Measurements from ENCODE around the gene MTHFSD. TPM values are rescaled to one million over a fixed set of nuclear protein-coding genes. Genes with fewer than 3 reads are reported as not detected.

MTHFSD gene
- total and polyA plus RNA-seq, 2 of the 8 experiments (the other 6 are each of a cell fraction or from before 2014, with no cell fraction given), result 7.1 to 9.8 TPM

DNA sequence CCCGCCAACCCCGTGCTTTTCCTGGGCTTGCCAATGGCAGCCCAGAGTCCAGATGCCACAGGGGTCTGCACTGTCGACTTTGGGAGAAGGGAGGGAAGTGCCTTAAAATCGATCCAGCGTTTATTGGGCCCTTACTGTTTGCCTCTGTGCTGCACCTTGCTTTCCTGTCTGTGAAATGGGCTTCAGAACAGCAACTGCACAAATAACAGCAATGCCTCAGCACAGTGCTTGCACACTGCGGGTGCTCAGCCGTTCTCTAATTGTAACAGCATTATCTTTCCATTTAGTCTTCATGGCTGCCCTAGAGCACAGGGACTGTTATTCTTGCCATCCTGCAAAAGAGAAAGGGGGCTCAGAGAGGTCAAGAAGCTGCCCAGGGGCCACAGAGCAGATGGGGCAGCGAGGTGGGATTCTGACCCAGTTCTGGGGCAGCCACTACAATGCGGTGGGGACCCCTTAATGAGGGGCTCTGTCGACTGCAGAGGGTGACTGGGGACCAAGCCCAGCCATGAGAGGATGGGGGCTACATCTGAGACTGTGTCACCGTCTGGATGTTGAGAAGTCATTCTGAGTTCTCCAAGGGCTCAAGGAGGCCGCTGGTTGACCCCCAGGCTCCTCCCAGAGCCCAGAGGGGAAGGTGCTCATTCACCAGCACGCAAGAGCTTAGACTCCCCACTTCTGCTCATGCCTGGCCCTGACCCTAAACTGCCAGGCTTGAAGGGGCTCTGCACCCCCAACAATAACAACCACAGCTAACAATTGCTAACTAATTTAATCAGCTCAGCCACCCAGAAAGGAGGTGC is 54.1 kb downstream of the MTHFSD start:
- H2BK20ac ChIP-seq (ENCODE audit: low read length), result 0 out of 2 replicates have a peak overlapping the region, but pooled peaks have one; percentile 72
- CTCF ChIA-PET (ENCODE audit: partially characterized antibody), result interaction anchor here (0.6 to 2.1 kb wide), 5 partner anchors 11 to 428 kb away, joined by 3 to 16 read pairs (median 3); no protein-coding TSS in a partner anchor
- no peak overlapping the region for H2AFZ ChIP-seq (ENCODE audit: low read length)
- no peak overlapping the region for H3K4me3 ChIP-seq (ENCODE audit: extremely low read depth in 1 of 4, insufficient read depth in 2 of 4, low read depth in 3 of 4, low read length in 4 of 4)
- no peak overlapping the region for H3K27ac ChIP-seq (ENCODE audit: low read depth, low read length)
- POLR2A ChIA-PET (ENCODE audit: partially characterized antibody), result interaction anchor here (1.1 to 1.5 kb wide), 2 partner anchors 12 to 15 kb away, joined by 3 to 4 read pairs; no protein-coding TSS in a partner anchor
- H3K23me2 ChIP-seq (ENCODE audit: low read depth, low read length), result no peaks in the 10 kb centered on the region; the same call in 1 of the 2 replicates
- no peak overlapping the region for H3K14ac ChIP-seq (ENCODE audit: insufficient read length)
- peaks cover 98 to 100% (median 99%) of the 10 kb centered on the region in 4 experiments for H3K27me3 ChIP-seq (replicated peaks in 1 of 4; ENCODE audit: control insufficient read depth in 3 of 4, extremely low read depth in 1 of 4, insufficient read depth in 3 of 4, low read length in 3 of 4)
- no peak overlapping the region for H4K8ac ChIP-seq (ENCODE audit: extremely low read depth, insufficient read depth, low read length)
- 14% methylated on average over 12 of the region's 13 CpGs; no CpG with 5 or more reads in 1 of the 2 experiments for WGBS, 2 experiments (ENCODE audit: extremely low coverage in 1 of 2, insufficient coverage in 1 of 2, insufficient read length in 1 of 2, insufficient replicate concordance in 2 of 2, low coverage in 1 of 2, low lambda C conversion rate in 2 of 2, missing lambda C conversion rate in 1 of 2)
- peaks cover 40 to 45% of the 10 kb centered on the region in 2 experiments for H4K20me1 ChIP-seq (replicated peaks in 1 of 2; ENCODE audit: control insufficient read depth in 1 of 2, insufficient read depth in 2 of 2, low read length in 2 of 2)
- H3K4ac ChIP-seq (replicated peaks; ENCODE audit: insufficient read length, low read depth, low read length), result no peak overlapping the region
- no peak for DNase-seq (ENCODE audit: low read depth in 1 of 2, low spot score in 2 of 2)
- peaks cover 0 to 4% (median 0%) of the 10 kb centered on the region in 4 experiments; a peak in 1 of 8 replicates for H3K36me3 ChIP-seq (ENCODE audit: control insufficient read depth in 2 of 4, insufficient read depth in 4 of 4, low read length in 3 of 4)
- H3K79me1 ChIP-seq (ENCODE audit: low read depth, low read length), result peaks cover 2% of the 10 kb centered on the region
- TF ChIP-seq SP4 (IDR thresholded peaks at IDR 0.05; ENCODE audit: low read length) (no peak), ASH2L (IDR thresholded peaks at IDR 0.05; ENCODE audit: low read length) (no peak), HDAC2 (IDR thresholded peaks at IDR 0.05; ENCODE audit: borderline replicate concordance in 1 of 2, low read depth in 2 of 2, low read length in 2 of 2) (0 out of 4 replicates have a peak, but pooled peaks of 1 of the 2 experiments have one; percentile 27), SIN3A (conservative IDR thresholded peaks at IDR 0.05 in 1 of 2, IDR thresholded peaks at IDR 0.05 in 1 of 2; ENCODE audit: low read depth in 1 of 2, low read length in 2 of 2) (no peak), KDM1A (IDR thresholded peaks at IDR 0.05; ENCODE audit: borderline replicate concordance, low read length) (peak; percentile 82; the same call in 1 of the 2 replicates), RNF2 (IDR thresholded peaks at IDR 0.05; ENCODE audit: borderline replicate concordance, low read depth, low read length, missing control alignments, poor library complexity, severe bottlenecking) (peak; percentile 28)
- H3K79me2 ChIP-seq (ENCODE audit: control insufficient read depth in 1 of 2, insufficient read depth in 2 of 2, low read length in 2 of 2), result no peaks in the 10 kb centered on the region
- no peaks in the 10 kb centered on the region; a peak in 1 of 4 replicates for H3K9me3 ChIP-seq (ENCODE audit: insufficient read depth in 2 of 2, low read depth in 1 of 2, low read length in 1 of 2)
- no peak overlapping the region for H4K5ac ChIP-seq (ENCODE audit: insufficient read length, low read depth, low read length)
- H3K4me2 ChIP-seq (ENCODE audit: insufficient read depth in 1 of 2, low read depth in 2 of 2, low read length in 2 of 2), result peak overlapping the region in 1 of 2 experiments; percentile 29; a peak in 1 of 4 replicates
- 0 out of 2 replicates have a peak overlapping the region, but pooled peaks have one; percentile 53 for H2AK5ac ChIP-seq (ENCODE audit: low read depth, low read length)
- no peak overlapping the region for H3K23ac ChIP-seq (ENCODE audit: insufficient read length)
- H2BK5ac ChIP-seq (ENCODE audit: low read depth, low read length), result no peak overlapping the region
- H3K4me1 ChIP-seq (replicated peaks in 1 of 4; ENCODE audit: control insufficient read depth in 3 of 4, insufficient read depth in 4 of 4, low read length in 3 of 4), result peaks cover 0 to 19% (median 12%) of the 10 kb centered on the region in 4 experiments; a peak in 6 of 7 replicates
- H4K91ac ChIP-seq (replicated peaks; ENCODE audit: insufficient read length, low read length), result no peak overlapping the region
- no peak overlapping the region for H3K56ac ChIP-seq (replicated peaks; ENCODE audit: insufficient read length, low read depth, low read length)
- H3K18ac ChIP-seq (ENCODE audit: extremely low read depth, low read length), result no peak overlapping the region
- H3K9ac ChIP-seq (replicated peaks in 1 of 4; ENCODE audit: extremely low read depth in 1 of 4, low read depth in 3 of 4, low read length in 3 of 4), result 0 out of 7 replicates have a peak overlapping the region, but pooled peaks of 1 of the 4 experiments have one; percentile 21
- peak overlapping the region; percentile 27; the same call in 1 of the 2 replicates for H2BK12ac ChIP-seq (ENCODE audit: low read depth, low read length)
- no peak overlapping the region for H2BK120ac ChIP-seq (replicated peaks; ENCODE audit: low read depth, low read length)
- peak overlapping the region; percentile 92; the same call in 1 of the 2 replicates for H2BK15ac ChIP-seq (ENCODE audit: low read length)
- FAIRE-seq, result no peak

Measured in H1 (cell line).